GM21737 (cell line): ENCODE results near the gene GANAB.

Experiments used
- ATAC-seq: cut with Tn5 transposase; IDR thresholded peaks from one replicate; pipeline ENCODE4 v1.9.1; 2021; ENCODE audit warnings: mild to moderate bottlenecking, moderate library complexity; ENCODE audit not compliant: unreplicated experiment

GANAB gene

GRCh38 chr11:62577046-62577714 is 69.2 kb downstream of the GANAB start:
- ATAC-seq, result no peak

GRCh38 chr11:62575837-62576236 is 70.6 kb downstream of the GANAB start:
- ATAC-seq, result no peak

GRCh38 chr11:62575156-62575555 is 71.3 kb downstream of the GANAB start:
- no peak for ATAC-seq
